ENCODE results near the gene EDN1.

The EDN1 gene

GRCh38 chr6:12246900-12247299, 43.3 kb upstream of the EDN1 start:
- ChIA-PET POLR2A (no interaction called here), CTCF (interaction anchor here (1.1 kb wide), 1 partner anchor 42 kb away, joined by 4 read pairs; no protein-coding TSS in a partner anchor)
- no peak for TF ChIP-seq CTCF (IDR thresholded peaks at IDR 0.05; ENCODE audit: control extremely low read depth, extremely low read depth, low read depth, missing control alignments)
- no peak for DNase-seq (ENCODE audit: extremely low spot score)

GRCh38 chr6:12249541-12250382, 40.4 kb upstream of the EDN1 start:
- POLR2A ChIA-PET = no interaction called here
- CTCF ChIA-PET = no interaction called here
- DNase-seq (ENCODE audit: extremely low spot score) = no peak
- no peak for TF ChIP-seq CTCF (IDR thresholded peaks at IDR 0.05; ENCODE audit: control extremely low read depth, extremely low read depth, low read depth, missing control alignments)

- CTCF ChIA-PET = interaction anchor here (1.3 kb wide), 1 partner anchor 10 kb away, joined by 4 read pairs; no protein-coding TSS in a partner anchor
- DNase-seq (ENCODE audit: extremely low spot score) = no peak
- TF ChIP-seq CTCF (IDR thresholded peaks at IDR 0.05; ENCODE audit: control extremely low read depth, extremely low read depth, low read depth, missing control alignments) = no peak
- POLR2A ChIA-PET = no interaction called here
Observed at GRCh38 chr6:12250383-12250770, 39.8 kb upstream of the EDN1 start.

- TF ChIP-seq CTCF (IDR thresholded peaks at IDR 0.05; ENCODE audit: control extremely low read depth, extremely low read depth, low read depth, missing control alignments) = no peak
- no peak for DNase-seq (ENCODE audit: extremely low spot score)
- ChIA-PET CTCF (no interaction called here), POLR2A (no interaction called here)
Observed at GRCh38 chr6:12254210-12254609, 36.0 kb upstream of the EDN1 start.

- no peak for DNase-seq (ENCODE audit: extremely low spot score)
- no peak for TF ChIP-seq CTCF (IDR thresholded peaks at IDR 0.05; ENCODE audit: control extremely low read depth, extremely low read depth, low read depth, missing control alignments)
- POLR2A ChIA-PET = no interaction called here
- CTCF ChIA-PET = interaction anchor here (1.1 to 1.6 kb wide), 2 partner anchors 31 to 32 kb away, joined by 4 to 5 read pairs; partner anchors contain the start of gene EDN1
Observed at GRCh38 chr6:12258191-12258590, 32.0 kb upstream of the EDN1 start.

- CTCF ChIA-PET = interaction anchor here (1.1 to 1.6 kb wide), 2 partner anchors 31 to 33 kb away, joined by 4 to 5 read pairs; partner anchors contain the start of gene EDN1
- POLR2A ChIA-PET = no interaction called here
- TF ChIP-seq CTCF (IDR thresholded peaks at IDR 0.05; ENCODE audit: control extremely low read depth, extremely low read depth, low read depth, missing control alignments) = no peak
- DNase-seq (ENCODE audit: extremely low spot score) = no peak
Observed at GRCh38 chr6:12258591-12259075, 31.5 kb upstream of the EDN1 start.
